Breast epithelium (tissue), 3 donors: ENCODE measurements around the gene RDH16.

ENCODE experiments used
- CTCF ChIP-seq, 3 donors: fragments of 450-650 bp; IDR thresholded peaks; one replicate each; pipeline ENCODE4 v1.5.1; 2016 to 2017; ENCODE audit warnings: antibody characterized with exemption in 3 of 3, mild to moderate bottlenecking in 3 of 3, moderate library complexity in 3 of 3
- POLR2AphosphoS5 ChIP-seq, 3 donors: sonication (generic); formaldehyde crosslinking; IDR thresholded peaks; one replicate each; pipeline ENCODE4 v1.6.1; 2017; ENCODE audit warnings: antibody characterized with exemption in 3 of 3

GRCh38 chr12:56941299-56942017 lies 15.9 kb downstream of the RDH16 start:
- TF ChIP-seq POLR2AphosphoS5 (IDR thresholded peaks at IDR 0.05): no peak
- TF ChIP-seq CTCF (IDR thresholded peaks at IDR 0.05): no peak
